Hepatocyte (in vitro differentiated cells): ENCODE measurements around the gene CNTNAP2. TPM values are rescaled to one million over a fixed set of nuclear protein-coding genes. Genes with fewer than 3 reads are reported as not detected.

Experiments
- DNase-seq: peaks from one replicate; pipeline ENCODE4 v3.0.0-alpha.2; 2016; ENCODE audit warnings: low spot score
- H2AFZ ChIP-seq: fragments of 200-600 bp; sonication (generic); 2 replicates; pipeline ENCODE4 v1.6.0; 2016; ENCODE audit warnings: antibody characterized with exemption, mild to moderate bottlenecking
- H3K27ac ChIP-seq: fragments of 200-600 bp; sonication (generic); 2 replicates; pipeline ENCODE4 v1.5.1; 2016; ENCODE audit warnings: mild to moderate bottlenecking
- H3K27me3 ChIP-seq: fragments of 200-600 bp; sonication (generic); 2 replicates; pipeline ENCODE4 v1.6.1; 2016
- H3K36me3 ChIP-seq: fragments of 200-600 bp; sonication (generic); replicated peaks from 2 replicates; pipeline ENCODE4 v1.5.1; 2016; ENCODE audit warnings: low read depth; ENCODE audit not compliant: insufficient read depth
- H3K4me1 ChIP-seq: fragments of 200-600 bp; sonication (generic); 2 replicates; pipeline ENCODE4 v1.5.1; 2016; ENCODE audit warnings: mild to moderate bottlenecking, moderate library complexity; ENCODE audit not compliant: insufficient read depth
- H3K4me2 ChIP-seq: fragments of 200-600 bp; sonication (generic); 2 replicates; pipeline ENCODE4 v1.6.0; 2016
- H3K4me3 ChIP-seq: fragments of 200-600 bp; sonication (generic); 2 replicates; pipeline ENCODE4 v1.5.1; 2016; ENCODE audit warnings: mild to moderate bottlenecking
- H3K79me2 ChIP-seq: fragments of 200-600 bp; sonication (generic); 2 replicates; pipeline ENCODE4 v1.6.0; 2017; ENCODE audit warnings: mild to moderate bottlenecking
- H3K9me2 ChIP-seq: fragments of 200-600 bp; sonication (generic); replicated peaks from 2 replicates; pipeline ENCODE4 v1.6.0; 2017; ENCODE audit warnings: mild to moderate bottlenecking; ENCODE audit not compliant: insufficient read depth
- H3K9me3 ChIP-seq: fragments of 200-600 bp; sonication (generic); 2 replicates; pipeline ENCODE4 v1.5.1; 2016; ENCODE audit warnings: low read depth, mild to moderate bottlenecking
- H4K20me1 ChIP-seq: fragments of 200-600 bp; sonication (generic); 2 replicates; pipeline ENCODE4 v1.6.0; 2016; ENCODE audit warnings: mild to moderate bottlenecking; ENCODE audit not compliant: insufficient read depth, poor library complexity, severe bottlenecking
- CTCF ChIP-seq: fragments of 200-600 bp; sonication (generic); IDR thresholded peaks from 2 replicates; pipeline ENCODE4 v1.5.1; 2016; ENCODE audit warnings: antibody characterized with exemption, mild to moderate bottlenecking; ENCODE audit not compliant: poor library complexity
- EZH2 ChIP-seq: fragments of 200-600 bp; sonication (generic); IDR thresholded peaks from 2 replicates; pipeline ENCODE4 v1.6.1; 2016; ENCODE audit warnings: antibody characterized with exemption, mild to moderate bottlenecking, borderline replicate concordance
- EZH2phosphoT487 ChIP-seq: fragments of 200-600 bp; sonication (generic); IDR thresholded peaks from one replicate; pipeline ENCODE4 v1.6.1; 2018; ENCODE audit warnings: antibody characterized with exemption, mild to moderate bottlenecking, low read depth, moderate library complexity; ENCODE audit not compliant: unreplicated experiment, severe bottlenecking
- whole genome bisulfite sequencing: methylation state at CpG from one replicate; pipeline ENCODE4 v1.1.6; 2016; ENCODE audit warnings: low lambda C conversion rate; ENCODE audit errors: missing lambda C conversion rate; 5-methylcytosine and 5-hydroxymethylcytosine counted together
- polyA plus RNA-seq: library from polyadenylated mRNA; unstranded; fragments of >200 nt; fragmentation: Nextera tagmentation; extraction: Ambion mirVana; gene quantifications from 2 replicates; pipeline ENCODE4 v1.2.1, GENCODE V29; 2016
- total RNA-seq: library from RNA; depleted of rRNA; stranded (reverse); fragments of >200 nt; gene quantifications from 2 replicates; pipeline ENCODE4 v1.2.3, GENCODE V29; 2014

CNTNAP2 gene
- total and polyA plus RNA-seq, 2 experiments from 2014 or later, result 7.5 to 14.7 TPM

GRCh38 chr7:146262527-146262926, 145.9 kb downstream of the CNTNAP2 start:
- H4K20me1 ChIP-seq, result no peaks in the 10 kb centered on the region
- no peaks in the 10 kb centered on the region for H3K27me3 ChIP-seq
- H3K27ac ChIP-seq, result no peak overlapping the region
- H3K9me2 ChIP-seq, result no peaks in the 10 kb centered on the region
- no peak overlapping the region for H3K4me3 ChIP-seq
- H3K79me2 ChIP-seq, result no peaks in the 10 kb centered on the region
- no peaks in the 10 kb centered on the region for H3K36me3 ChIP-seq
- no peaks in the 10 kb centered on the region for H3K4me1 ChIP-seq
- no peak overlapping the region for H3K4me2 ChIP-seq
- WGBS, result 94% methylated on average over 1 of the region's 1 CpG
- H3K9me3 ChIP-seq, result no peaks in the 10 kb centered on the region
- no peak overlapping the region for H2AFZ ChIP-seq
- DNase-seq, result no peak
- no peak for TF ChIP-seq CTCF

DNA sequence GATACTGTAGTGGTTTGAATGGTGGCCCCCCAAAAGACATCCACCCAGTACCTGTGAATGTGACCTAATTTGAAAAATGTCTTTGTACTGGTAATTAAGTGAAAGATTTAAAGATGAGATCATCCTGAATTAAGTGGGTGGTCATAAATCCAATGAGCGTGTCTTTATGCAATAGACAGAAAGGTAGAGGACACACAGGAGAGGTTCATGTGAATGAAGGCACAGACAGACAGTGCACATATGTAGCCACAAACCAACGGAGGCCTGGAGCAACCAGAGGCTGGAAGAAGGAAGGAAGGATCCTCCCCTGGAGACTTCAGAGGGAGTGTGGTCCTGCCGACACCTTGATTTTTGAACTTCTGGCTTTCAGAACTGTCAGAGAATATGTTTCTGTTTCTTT, 160.3 kb downstream of the CNTNAP2 start:
- Histone ChIP-seq H3K4me1 (no peaks in the 10 kb centered on the region), H3K9me2 (no peaks in the 10 kb centered on the region), H3K4me3 (no peak overlapping the region), H3K27me3 (no peaks in the 10 kb centered on the region), H3K36me3 (no peaks in the 10 kb centered on the region), H3K27ac (no peak overlapping the region), H3K4me2 (no peak overlapping the region), H3K79me2 (no peaks in the 10 kb centered on the region), H2AFZ (no peak overlapping the region), H3K9me3 (no peaks in the 10 kb centered on the region), H4K20me1 (no peaks in the 10 kb centered on the region)
- no peak for DNase-seq
- TF ChIP-seq CTCF (no peak), EZH2 (no peak), EZH2phosphoT487 (no peak)
- 82% methylated on average over 3 of the region's 3 CpGs for WGBS

DNA sequence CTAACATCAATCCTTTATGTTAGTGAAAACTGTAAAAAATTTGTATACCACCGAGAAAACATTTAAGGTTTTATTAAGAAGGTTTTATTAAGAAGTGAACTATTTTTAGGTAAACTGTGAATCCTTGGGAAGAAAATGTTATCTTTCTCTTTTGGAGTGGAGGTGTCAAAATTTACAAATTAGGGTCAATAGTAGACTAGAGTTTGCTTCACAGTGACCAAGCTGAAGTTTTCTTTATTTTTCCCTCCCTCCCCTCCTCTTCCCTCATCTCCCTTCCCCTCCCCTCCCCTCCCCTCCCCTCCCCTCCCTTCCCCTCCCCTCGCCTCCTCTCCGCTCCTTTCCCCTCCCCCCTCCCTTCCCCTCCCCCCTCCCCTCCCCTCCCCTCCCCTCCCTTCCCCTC, 168.8 kb downstream of the CNTNAP2 start:
- Histone ChIP-seq H4K20me1 (no peaks in the 10 kb centered on the region), H3K27ac (no peak overlapping the region), H3K27me3 (no peaks in the 10 kb centered on the region), H3K9me2 (no peaks in the 10 kb centered on the region), H3K9me3 (no peaks in the 10 kb centered on the region), H3K79me2 (no peaks in the 10 kb centered on the region), H3K4me3 (no peak overlapping the region), H3K4me2 (no peak overlapping the region), H3K4me1 (no peaks in the 10 kb centered on the region), H3K36me3 (no peaks in the 10 kb centered on the region), H2AFZ (no peak overlapping the region)
- WGBS, result 86% methylated on average over 1 of the region's 3 CpGs
- no peak for DNase-seq
- TF ChIP-seq CTCF (no peak), EZH2 (no peak), EZH2phosphoT487 (no peak)

DNA sequence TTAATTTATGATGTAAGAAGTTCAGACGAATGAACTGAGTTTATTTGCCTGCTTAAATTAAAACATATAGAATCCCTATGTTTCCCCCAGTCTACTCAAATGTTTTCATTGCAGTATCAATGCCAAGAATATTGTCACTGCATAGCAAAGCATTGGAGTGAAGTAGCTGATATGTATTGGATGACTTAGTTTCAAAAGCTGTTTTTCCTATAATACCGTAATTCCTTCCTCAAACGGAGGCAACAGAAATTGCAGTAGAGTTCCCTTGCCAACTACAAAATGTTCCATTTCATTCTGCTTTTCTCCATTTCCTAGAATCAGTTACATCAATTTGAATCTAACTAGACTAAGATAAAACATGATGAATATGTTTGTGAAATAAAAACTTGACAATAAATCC, 174.1 kb downstream of the CNTNAP2 start:
- Histone ChIP-seq H3K27me3 (no peaks in the 10 kb centered on the region), H3K9me2 (no peaks in the 10 kb centered on the region), H3K36me3 (no peaks in the 10 kb centered on the region), H3K4me2 (no peak overlapping the region), H3K4me3 (no peak overlapping the region), H3K9me3 (no peaks in the 10 kb centered on the region), H3K79me2 (no peaks in the 10 kb centered on the region), H2AFZ (no peak overlapping the region), H3K4me1 (no peaks in the 10 kb centered on the region), H4K20me1 (no peaks in the 10 kb centered on the region), H3K27ac (no peak overlapping the region)
- no peak for DNase-seq
- WGBS, result 73% methylated on average over 3 of the region's 3 CpGs
- TF ChIP-seq EZH2phosphoT487 (no peak), CTCF (no peak), EZH2 (no peak)
